DMS53 (cell line): ENCODE measurements around the gene SBK2.
"Not testable (repeated sequence)": the region's sequence is repeated elsewhere in the genome, so short reads cannot be mapped to it uniquely, and the experiment has no call there.

Experiments used
- DNase-seq: peaks from one replicate; lab custom pipeline; 2025; lab: John Stamatoyannopoulos, UW

The SBK2 gene

DNA sequence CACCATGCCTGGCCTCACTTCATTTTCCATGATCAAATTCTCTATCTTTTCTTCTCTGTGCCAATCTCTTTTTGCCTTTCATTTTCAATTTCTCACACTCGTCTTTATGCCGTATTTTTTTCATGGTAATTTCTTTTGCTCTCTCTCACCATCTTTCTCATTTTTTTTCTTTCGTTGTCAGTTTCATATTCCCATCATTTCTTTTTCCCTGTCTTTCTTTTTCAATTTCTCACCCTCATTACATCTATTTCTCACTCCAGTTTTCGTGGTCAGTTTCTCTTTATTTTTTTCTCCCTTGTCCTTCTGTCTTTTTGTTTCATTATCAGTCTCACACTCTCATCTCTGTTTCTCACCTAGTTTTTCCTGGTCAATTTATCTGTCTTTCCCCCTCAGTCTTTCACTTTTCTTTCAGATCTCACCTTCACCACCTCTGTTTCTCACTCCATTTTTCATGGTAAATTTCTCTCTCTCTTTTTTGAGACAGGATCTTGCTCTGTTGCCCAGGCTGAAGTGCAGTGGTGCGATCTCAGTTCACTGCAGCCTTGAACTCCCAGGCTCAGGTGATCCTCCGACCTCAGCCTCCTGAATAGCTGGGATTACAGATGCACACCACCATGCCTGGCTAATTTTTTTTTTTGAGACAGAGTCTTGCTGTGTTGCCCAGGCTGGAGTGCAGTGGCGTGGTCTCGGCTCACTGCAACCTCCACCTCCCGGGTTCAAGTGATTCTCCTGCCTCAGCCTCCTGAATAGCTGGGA lies 34.6 kb downstream of the SBK2 start:
- no peak for DNase-seq

DNA sequence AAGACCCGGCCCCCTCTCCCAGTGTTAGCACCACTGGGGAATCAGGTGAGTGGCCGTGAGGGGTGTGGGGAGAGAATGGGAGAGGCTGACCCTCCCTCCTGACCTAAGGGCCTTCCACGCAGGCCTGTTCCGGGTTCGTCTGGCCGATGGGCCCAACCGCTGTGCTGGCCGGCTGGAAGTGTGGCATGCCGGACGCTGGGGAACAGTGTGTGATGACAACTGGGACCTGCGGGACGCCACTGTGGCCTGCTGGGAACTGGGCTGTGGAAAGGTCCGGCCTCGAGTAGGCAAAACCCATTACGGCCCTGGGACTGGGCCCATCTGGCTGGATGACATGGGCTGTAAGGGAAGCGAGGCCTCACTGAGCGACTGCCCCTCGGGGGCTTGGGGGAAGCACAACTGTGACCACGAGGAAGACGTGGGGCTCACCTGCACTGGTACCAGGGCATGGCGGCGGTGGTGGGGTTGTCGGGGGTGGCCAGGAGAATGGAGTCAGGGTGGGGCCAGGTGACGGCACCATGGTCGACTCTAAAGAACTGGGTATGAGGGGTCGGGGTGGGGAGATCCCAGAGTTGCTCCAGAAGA lies 36.5 kb downstream of the SBK2 start:
- no peak for DNase-seq

DNA sequence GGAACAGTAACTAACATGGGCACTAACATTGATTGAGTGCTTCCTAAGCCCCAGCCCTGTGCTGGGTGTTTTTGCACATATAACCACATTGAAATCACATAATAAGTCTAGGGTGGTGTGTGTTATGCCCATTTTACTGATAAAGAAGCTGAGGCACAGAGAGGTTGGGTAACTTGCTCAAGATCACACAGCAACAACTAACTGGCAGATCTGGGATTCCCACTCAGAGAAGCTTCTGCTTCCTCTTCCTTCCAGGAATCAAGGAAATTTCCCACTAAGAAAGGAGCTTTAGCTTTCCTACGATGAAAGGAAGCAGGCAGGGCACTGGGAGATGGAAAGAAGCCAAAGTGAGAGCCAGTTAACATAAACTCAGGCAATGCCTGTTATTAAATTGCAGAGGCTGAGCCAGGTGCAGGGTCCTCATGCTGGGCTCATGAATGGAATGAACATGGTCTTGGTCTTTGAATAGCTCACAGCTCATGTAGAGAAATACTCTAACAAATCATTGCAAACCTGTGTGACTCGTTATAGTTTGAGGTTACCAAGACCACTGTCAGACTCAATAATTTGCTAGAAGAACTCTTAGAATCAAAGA lies 38.6 kb downstream of the SBK2 start:
- DNase-seq, result no peak

DNA sequence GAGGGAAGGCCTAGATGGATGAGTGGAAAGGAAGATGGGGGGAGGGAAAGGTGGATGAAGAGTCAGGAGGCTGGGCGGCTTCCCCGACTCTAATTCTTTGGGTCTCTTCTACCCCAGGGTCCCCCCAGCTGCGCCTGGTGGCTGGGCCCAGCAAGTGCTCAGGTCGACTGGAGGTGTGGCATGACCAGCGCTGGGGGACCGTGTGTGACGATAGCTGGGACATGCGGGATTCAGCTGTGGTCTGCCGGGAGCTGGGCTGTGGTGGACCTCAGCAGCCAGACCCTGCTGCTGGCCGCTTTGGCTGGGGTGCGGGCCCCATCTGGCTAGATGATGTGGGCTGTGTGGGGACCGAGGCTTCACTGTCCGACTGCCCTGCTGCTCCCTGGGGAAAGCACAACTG lies 39.2 kb downstream of the SBK2 start:
- no peak for DNase-seq

DNA sequence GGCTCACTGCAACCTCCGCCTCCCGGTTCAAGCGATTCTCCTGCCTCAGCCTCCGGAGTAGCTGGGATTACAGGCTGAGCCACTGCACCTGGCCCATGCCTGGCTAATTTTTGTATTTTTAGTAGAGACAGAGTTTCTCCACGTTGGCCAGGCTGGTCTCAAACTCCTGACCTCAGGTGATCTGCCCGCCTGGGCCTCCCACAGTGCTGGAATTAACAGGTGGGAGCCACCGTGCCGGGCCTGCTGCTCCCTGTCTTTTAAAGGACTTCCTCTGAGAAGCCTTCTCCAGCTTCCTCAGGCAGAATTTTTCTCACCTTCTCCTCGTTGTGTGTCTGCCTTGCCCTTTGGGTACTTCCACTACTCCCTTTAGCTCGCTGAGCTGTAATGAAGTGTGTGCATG lies 40.1 kb downstream of the SBK2 start:
- not testable (repeated sequence) for DNase-seq

DNA sequence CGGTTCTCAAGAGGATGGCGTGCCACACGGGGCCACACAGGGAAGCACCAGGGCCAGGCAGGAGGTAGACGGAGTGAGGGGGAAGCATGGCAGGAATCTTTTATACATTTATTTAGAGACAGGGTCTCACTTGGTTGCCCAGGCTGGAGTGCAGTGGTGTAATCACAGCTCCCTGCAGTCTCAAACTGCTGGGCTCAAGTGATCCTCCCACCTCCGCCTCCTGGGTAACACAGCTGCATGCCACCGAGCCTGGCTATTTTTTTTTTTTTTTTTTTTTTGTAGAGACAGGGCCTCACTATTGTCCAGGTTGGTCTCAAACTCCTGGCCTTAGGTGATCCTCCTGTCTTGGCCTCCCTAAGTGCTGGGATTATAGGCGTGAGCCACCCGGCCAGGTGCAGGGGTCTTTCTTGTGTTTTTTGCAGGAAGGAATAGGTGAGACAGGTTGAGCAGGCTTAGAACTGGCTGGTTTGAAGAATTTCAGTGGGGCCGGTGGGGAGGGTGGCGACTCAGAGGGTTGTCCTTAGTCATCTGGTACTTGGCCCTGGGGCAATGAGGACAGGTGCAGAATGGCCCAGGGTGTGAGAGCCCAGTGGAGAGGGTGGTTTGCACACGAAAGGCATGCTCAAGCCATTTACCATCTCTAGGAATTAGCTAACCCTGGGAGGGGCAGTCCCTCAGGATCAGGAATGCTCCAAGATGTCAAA lies 41.1 kb downstream of the SBK2 start:
- peak; percentile 54 for DNase-seq

DNA sequence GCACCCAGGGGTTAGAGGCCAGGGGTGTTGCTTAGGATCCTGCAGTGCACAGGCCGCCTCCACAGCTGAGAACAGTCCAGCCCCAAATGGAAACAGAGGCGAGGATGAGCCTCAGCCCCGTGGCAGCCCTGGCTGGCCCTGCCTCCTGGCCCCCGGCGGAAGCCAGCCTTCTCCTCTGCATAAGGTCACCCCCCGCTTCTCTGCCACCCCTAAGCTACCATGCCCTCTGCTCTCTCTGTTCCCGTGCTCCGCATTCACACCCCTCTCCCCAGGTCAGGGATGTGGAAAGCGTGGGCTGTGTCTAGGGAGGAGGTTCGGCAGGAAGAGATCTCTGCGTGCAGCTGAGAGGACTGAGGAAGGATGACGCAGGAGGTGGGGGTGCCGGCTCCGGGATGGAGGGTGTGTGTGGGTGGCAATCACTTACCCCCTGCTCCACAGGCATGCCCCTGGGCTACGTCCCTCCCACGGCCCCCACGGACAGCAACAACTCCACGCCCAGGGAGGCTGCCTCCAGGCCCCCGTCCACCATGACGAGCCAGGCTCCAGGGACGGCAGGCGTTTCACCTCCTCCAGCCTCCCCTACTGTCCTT lies 42.7 kb downstream of the SBK2 start:
- peak; percentile 73 for DNase-seq

DNA sequence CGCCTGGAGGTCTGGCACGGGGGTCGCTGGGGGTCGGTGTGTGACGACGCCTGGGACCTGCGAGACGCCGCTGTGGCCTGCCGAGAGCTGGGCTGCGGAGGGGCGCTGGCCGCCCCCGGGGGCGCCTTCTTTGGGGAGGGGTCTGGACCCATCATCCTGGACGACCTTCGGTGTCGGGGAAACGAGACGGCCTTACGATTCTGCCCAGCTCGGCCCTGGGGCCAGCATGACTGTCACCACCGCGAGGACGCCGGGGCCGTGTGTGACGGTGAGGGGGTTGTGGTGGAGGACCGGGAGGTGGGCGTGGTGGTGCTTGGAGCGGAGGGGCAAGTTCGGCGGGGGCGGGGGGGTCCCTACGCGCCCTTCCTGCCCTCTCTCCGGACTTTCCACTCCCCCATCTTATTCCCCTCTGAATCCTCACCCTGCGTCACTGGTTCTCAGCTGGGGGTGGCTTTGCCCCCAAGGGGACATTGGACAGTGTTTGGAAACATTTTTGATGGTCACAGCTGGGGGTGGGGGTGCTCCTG lies 43.2 kb downstream of the SBK2 start:
- DNase-seq, result peak; percentile 47

DNA sequence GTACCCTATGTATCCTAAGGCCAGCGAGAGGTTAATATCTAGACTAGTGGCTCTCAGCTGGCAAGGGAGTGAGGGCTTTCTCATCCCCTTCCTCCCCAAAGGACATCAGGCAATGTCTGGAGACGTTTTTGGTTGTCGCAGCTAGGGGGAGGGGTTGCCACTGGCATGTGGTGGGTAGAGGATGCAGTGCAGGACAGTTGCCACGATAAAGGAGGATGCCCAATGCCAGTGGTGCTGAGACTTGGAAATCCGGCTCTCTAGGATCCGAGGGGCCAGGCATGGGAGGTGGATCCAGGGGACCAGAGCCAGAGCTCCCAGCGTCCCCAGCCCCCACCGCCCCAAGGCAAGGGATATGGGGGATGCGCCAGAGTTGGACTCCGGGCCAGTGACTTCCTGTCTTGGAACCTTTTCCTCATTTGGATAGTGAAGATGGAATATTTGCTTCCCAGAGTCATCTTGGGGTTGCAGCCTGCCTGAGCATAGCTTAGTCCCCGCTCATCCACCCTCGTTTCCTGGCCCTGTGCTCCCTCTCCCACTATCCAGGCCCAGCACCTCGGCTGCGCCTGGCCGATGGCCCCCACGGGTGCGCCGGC lies 43.8 kb downstream of the SBK2 start:
- no peak for DNase-seq

DNA sequence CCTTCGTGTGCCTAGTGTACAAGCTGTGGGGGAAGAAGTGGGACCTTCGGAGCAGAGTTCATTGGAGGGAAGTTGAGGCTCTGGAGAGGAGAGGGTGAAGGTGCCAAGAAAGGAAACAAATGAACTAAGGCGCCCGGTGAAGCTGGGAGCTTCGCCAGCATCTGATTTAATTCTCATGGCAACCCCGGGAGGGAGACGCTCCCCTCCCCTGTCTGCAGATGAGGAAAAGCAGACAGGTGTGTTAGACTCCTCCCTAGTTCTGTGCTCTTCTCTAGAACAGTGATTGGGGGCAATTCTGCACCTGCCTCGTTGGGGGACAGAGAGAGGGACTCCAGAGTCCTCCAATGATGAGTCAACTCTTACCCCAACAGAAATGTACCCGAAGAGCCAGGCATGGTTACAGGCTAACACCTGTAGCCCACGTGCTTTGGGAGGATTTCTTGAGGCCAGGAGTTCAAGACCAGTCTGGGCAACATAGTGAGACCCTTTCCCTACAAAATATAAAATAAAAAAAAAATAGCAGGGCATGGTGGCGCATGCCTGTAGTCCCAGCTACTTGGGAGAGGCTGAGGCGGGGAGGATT lies 44.5 kb downstream of the SBK2 start:
- peak; percentile 74 for DNase-seq

DNA sequence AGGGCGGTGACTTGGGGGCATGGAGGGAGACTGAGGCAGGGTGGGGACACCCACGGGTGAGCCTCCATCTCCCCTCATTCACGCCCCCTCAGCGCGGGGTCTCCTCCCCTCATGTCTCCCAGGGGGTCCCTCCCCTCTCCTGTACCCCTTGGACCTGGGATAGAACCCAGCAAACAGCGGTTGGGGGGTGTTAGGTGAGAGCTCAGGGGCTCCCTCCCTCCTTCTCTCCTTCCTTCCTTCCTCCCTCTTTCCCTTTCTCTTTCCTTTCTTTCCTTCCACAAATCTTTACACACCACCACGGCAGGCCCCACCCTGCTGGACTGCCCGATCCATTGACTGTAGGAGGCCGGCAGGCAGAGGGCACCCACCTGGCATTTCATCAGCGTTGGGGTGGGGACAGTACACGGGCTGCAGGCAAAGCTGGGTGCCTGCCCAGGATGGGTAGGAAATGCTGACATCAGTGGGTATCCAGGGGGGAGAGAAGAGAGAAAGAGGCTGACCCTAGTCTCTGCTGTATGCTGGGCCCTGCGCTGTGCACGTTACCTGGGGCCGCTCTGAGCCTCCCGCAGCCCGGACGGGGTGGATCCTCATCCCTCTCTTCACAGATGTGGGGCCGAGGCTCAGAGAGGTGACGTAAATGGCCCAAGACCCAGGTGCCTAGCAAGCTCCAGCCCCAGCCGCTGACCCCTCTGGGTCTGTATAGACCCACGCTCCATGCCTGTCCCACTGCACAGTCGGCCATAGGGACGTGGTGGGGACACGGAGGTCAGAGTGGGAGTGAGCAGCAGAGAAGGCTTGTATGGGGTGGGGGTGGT lies 45.2 kb downstream of the SBK2 start:
- DNase-seq, result no peak

DNA sequence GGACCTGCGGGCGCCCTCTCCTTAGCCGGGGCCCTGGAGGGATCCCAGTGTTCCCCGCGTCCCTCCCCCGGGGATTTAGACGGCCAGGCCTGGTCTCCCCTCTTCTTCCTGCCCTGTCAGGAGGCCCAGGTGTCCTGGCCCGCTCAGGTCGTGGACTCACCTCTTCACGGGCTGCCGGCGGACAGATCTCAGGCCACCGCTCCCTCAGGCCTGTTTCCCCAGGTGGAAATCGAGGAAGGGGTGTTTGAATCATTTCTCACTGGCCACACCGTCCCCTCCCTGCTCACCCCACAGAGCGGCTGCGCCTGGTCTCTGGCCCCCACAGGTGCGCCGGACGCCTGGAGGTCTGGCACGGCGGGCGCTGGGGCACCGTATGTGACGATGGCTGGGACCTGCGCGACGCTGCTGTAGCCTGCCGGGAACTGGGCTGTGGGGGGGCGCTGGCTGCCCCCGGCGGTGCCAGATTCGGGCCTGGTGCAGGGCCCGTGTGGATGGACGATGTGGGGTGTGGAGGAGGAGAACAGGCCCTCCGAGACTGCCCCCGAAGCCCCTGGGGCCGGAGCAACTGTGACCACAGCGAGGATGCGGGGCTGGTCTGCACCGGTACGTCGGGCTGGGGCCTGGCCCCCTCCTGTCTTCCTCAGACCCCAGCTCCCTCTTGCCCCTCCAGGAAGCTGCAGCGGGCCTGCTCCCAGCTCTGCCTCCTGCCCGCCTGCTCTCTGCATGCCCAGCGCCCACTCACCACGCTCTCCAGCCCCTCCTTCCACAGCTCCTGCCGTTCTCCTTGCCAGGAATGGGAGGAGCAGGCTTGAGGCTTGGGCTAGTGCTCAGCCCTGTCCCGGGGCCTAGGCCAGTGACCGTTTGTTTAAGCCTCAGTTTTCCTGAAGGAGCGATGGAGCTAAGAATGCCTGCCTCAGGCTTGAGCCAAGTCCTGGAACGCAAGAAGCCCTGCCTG lies 46.2 kb downstream of the SBK2 start:
- no peak for DNase-seq

DNA sequence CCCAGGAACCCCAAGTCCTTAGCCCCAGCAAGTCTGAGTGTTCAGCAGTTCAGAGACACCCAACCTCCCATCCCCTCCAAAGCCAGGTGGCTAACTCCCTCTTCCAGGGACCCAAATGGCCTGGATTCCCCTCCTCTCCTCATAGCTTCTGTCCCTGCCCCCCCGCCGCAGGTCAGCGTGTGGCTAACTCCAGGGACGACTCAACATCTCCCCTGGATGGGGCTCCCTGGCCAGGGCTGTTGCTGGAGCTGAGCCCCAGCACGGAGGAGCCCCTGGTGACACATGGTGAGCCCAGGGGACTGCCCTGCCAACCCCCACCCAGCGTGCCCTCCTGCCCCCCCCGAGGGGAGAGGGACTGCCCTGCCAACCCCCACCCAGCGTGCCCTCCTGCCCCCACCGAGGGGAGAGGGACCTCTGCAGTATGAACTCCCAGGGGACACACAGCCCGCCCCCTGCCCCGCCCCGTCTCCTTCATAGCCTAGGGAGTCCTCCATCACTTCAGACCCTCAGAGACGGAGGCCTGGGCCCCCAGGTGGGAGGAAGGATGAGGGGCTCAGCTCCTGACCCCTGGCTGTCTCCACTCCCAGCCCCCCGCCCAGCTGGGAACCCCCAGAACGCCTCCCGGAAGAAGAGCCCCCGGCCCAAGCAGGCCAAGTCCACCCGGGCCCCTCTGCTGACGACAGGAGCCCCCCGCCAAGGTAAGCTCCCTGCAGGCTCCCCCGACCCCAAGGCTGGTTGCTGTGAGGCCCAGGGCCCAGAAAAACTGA lies 47.0 kb downstream of the SBK2 start:
- DNase-seq, result no peak

DNA sequence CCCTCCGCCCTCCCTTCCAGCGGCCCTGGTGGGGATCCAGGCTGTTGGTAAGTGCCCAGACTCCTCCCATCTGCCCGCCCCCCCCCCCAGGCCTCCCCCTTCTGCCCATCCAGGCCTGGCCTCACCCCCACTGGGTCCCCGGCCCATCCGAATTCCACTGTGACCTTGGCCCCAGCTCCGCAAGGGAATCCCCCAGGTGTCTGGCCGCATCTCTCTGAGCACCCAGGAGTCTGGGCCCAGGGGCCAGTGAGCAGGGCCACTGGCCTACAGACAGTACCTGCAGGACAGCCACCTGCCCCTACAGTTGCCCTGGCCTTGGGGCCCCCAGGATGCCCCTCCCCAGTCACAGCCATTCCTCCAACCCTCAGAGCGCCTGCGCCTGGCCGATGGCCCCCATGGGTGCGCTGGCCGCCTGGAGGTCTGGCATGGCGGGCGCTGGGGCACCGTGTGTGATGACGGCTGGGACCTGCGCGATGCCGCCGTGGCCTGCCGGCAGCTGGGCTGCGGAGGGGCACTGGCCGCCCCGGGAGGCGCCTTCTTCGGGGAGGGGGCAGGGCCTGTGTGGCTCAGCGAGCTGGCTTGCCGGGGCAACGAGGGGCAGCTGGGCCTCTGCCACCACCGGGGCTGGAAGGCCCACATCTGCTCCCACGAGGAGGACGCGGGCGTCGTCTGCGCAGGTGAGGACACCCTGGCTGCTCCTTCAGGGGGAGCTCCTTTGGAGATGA lies 47.8 kb downstream of the SBK2 start:
- no peak for DNase-seq

DNA sequence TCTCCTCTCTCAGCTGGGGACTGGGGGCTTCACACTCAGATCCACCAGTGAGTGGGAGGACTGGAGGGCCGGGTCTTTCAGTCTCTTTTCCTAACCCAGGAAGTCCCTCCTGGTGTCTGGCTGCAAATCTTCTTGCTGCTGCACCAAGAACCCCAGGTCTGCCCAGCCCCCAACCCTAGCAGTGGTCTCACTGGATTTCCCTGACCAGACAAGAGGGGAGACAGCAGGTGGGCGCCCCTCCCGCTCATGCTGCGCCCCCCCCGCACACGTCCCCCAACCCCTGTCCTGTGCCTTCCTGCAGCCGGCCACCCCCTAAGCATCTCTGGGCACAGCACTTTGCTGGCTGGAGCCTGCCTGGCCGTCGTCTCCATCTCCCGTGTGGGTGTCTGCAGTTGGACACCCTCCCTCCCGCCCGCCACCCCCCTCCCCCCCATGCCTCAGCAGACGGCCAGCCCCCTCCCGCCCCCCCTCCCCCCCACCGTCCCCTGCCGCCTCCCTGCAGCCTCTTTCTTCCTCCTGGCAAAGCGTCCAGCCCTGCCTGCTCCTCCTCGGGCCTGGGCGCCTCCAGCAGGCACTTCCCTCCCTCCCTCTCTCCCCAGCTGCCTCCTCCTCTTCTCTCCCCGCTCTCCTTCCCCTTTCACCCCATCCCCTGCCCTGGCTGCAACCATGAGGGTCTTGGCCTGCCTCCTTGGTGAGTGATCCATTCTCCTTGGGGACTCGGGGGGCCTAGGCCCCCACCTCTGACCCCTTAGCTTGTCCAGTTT lies 48.8 kb downstream of the SBK2 start, which contains the start of gene SSC5D:
TSS of gene SSC5D (plus strand) at position 513 of the 764 bp plus-strand sequence. CDS start at position 667, 154 bp downstream.
- peak; percentile 50 for DNase-seq

DNA sequence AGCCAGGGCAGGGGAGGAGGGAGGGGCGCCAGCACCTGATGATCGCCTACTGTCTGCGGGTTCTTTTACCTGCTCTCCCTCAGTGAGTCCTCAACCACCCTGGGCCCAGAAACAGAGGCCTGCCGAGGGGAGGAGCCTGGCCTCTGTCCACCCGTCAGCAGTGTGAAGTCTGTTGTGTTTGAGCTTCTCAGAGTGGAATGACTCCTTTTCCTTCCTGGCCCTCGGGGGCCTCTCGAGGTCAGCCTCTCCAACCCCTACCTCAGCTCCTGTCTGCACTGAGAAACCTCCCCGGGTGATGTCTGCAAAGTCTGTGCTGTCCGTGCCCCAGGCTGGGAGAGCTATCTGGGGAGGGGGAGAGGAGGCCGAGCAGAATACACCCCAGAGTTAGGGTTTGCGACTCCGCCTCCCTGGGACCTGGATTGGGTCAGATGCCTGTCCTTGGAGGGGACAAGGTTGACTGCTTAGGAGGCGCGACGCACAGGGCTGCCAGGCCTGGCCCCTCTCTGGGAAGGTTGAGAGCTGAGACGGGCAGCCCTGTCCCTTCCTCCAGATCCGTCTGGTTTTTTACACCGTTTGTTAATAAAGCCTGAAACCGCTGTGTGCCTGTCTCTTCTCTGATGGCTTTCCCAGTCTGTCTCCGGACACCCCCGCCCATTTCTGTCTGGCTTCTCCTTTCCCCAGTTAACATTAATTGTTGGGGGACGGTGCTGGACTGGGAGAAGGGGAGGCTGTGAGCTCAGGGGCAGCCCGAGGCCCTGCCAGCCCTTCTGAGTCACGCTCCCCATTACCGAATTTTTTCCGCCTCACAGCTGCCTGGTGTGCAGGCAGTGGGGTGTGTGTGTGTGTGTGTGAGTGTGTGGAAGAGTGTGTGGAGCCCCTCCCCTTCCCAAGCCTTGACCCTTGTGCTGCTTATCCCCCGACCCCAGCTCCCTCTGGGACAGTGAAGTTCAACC lies 49.7 kb downstream of the SBK2 start:
- DNase-seq, result peak; percentile 74
